Lower leg skin (tissue), 4 donors: ENCODE data around the gene KIF1A. TPM values are rescaled to one million over a fixed set of nuclear protein-coding genes. Genes with fewer than 3 reads are reported as not detected.
A peak's percentile ranks its signal among the peaks of the same experiment; 100 is the strongest.

Experiments
- DNase-seq, 2 donors: peaks; one replicate each; pipeline ENCODE4 v3.0.0-alpha.2; 2019; ENCODE audit warnings: low spot score in 2 of 2
- H3K4me3 ChIP-seq: fragments of 200-600 bp; sonication (generic); 2 replicates; pipeline ENCODE4 v1.5.1; 2017; ENCODE audit warnings: mild to moderate bottlenecking, low read depth; ENCODE audit not compliant: poor library complexity, severe bottlenecking
- POLR2A ChIP-seq, 2 donors: fragments of 450-650 bp; IDR thresholded peaks; one replicate each; pipeline ENCODE4 v1.6.1; 2016 to 2017; ENCODE audit warnings: antibody characterized with exemption in 2 of 2, mild to moderate bottlenecking in 1 of 2, moderate library complexity in 1 of 2
- WGBS, 2 donors: methylation state at CpG; one replicate each; pipeline ENCODE4 v1.1.5; 2018; 5-methylcytosine and 5-hydroxymethylcytosine counted together
- intact Hi-C: fragments of 100-400 bp; cut with DNase I; formaldehyde crosslinking; loops from one replicate; pipeline ENCODE4 v1.15.0; 2023; ENCODE audit warnings: low total_unique reads
- total RNA-seq, 4 donors: library from RNA; depleted of rRNA; stranded (reverse); fragments of >200 nt; gene quantifications; one replicate each; pipeline ENCODE4 v1.1.0, GENCODE V29; 2016
- TF ChIP-seq, protein P1 (sequence below), 3 donors: fragments of 450-650 bp; IDR thresholded peaks; one replicate each; pipeline ENCODE4 v1.5.1; 2016; ENCODE audit warnings: antibody characterized with exemption in 3 of 3, mild to moderate bottlenecking in 3 of 3, moderate library complexity in 2 of 3

The KIF1A gene
- total RNA-seq, 4 donors from 2014 or later: 0.76 to 4.3 (median 3.0) TPM

DNA sequence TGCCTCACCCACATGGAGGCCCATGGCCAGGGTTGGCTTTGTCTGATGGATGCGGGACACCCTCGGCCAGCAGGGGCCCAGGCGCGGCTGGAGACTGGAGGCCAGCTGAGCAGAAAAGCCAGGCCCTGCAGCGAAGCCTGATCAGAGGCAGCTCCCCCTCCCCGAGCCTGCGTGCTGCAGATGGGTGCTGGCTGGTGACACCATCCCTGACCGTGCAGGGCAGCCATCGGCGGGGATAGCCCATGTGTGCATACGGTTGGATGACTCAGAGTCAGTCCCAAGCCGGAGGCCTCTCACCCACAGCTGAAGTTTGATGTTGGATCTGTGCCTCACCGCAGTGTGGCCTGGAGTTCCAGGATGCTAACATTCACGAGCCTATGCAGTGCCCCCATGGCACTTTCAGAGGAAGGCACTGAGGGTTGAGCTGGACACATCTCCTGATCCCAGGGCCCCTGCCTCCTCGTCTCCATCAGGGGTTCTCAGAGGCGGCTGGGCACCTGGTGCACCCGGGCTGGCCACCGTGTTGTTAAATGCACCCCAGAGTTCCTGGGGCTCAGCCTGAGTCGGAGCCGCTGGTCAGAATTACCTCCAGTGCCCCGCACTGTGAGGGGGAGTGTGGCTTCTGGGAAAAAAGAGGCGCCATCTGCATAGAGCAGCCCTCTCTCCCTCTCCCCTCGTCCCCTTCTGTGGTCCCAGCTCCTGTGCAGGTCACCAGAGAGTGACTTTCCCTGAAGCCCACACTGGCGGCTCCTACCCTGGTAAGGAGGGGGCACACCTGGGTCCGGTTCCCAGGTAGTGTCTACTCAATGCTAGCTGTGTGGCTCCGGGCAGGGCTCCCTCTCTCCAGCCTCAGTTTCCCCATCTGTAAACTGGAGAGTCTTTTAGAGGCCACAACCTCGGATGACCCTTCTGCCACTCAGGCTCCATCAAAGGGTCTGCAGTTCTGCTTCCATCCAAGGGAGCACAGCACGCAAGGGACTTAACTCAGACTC is 19.4 kb upstream of the KIF1A start:
- intact Hi-C loops: loop anchor here (10.0 kb wide), 1 partner anchor 325 kb away; no protein-coding TSS in a partner anchor
- no peak overlapping the region for H3K4me3 ChIP-seq
- no peak for TF ChIP-seq POLR2A (IDR thresholded peaks at IDR 0.05)
- TF ChIP-seq, protein P1, sequence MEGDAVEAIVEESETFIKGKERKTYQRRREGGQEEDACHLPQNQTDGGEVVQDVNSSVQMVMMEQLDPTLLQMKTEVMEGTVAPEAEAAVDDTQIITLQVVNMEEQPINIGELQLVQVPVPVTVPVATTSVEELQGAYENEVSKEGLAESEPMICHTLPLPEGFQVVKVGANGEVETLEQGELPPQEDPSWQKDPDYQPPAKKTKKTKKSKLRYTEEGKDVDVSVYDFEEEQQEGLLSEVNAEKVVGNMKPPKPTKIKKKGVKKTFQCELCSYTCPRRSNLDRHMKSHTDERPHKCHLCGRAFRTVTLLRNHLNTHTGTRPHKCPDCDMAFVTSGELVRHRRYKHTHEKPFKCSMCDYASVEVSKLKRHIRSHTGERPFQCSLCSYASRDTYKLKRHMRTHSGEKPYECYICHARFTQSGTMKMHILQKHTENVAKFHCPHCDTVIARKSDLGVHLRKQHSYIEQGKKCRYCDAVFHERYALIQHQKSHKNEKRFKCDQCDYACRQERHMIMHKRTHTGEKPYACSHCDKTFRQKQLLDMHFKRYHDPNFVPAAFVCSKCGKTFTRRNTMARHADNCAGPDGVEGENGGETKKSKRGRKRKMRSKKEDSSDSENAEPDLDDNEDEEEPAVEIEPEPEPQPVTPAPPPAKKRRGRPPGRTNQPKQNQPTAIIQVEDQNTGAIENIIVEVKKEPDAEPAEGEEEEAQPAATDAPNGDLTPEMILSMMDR (IDR thresholded peaks at IDR 0.05): no peak
- 86 to 88% methylated on average over 14 to 23 of the region's 28 CpGs for WGBS, 2 donors
- peak in 1 of 2 donors; percentile 70 for DNase-seq

DNA sequence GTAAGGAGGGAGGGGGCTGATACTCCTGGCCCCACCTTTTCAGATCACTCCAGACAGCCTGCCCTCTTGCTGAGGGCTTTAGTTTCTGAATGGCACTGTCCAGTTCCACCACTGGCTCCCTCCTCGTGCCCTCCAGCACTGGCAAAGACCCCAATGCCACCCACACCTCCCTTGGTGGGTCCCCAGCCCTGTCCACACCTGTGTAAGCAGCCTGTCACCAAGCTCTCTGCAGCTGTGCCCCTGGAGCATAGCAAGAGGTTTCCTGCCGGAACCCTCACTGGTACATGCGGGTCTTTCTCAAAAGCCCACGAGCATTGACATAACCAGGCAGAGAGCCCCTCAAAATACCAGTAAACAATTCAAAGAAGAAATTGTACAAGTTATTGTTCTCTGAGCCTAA is 17.6 kb upstream of the KIF1A start:
- TF ChIP-seq, protein P1 (IDR thresholded peaks at IDR 0.05): no peak
- TF ChIP-seq POLR2A (IDR thresholded peaks at IDR 0.05): no peak
- intact Hi-C loops: loop anchor here (10.0 kb wide), 1 partner anchor 323 kb away; no protein-coding TSS in a partner anchor
- no peak for DNase-seq
- no peak overlapping the region for H3K4me3 ChIP-seq
- WGBS, 2 donors: 70 to 81% methylated on average over 3 to 4 of the region's 4 CpGs

DNA sequence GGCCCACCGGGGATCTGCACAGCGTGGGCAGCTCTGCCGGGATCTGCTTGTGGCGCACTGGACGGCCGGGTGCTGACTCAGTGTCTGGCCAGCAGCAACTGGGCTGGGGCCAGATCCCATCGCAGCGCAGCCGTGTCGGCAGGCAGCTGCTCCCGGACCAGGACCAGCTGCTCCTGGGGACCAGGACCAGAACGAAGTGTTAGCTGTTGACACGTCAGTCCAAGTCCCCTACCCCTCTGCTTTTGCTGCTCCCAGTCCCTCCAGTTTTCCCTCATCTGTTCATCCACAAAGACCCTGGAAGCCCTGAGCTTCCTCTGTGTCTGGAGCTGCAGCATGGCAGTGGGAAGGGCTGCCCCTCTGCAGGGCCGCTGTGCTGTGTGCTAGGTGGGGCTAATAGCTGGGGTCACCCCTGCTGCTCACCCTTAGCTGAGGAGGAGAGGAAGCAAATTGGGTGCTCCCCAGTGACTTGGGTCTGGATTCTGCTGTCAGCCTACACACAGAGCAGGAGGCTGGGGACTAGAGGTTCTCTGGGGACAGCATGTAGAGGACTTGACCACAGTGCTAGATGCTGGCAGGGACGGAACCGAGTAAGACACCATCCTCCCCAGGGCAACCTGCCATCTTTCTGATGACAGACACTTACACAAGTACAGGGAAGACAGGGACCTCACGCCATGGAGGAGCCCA is 16.9 kb upstream of the KIF1A start:
- peak in 1 of 2 donors; percentile 84 for DNase-seq
- intact Hi-C loops: loop anchor here (10.0 kb wide), 1 partner anchor 322 kb away; no protein-coding TSS in a partner anchor
- WGBS, 2 donors: 58 to 65% methylated on average over 11 to 17 of the region's 17 CpGs
- TF ChIP-seq, protein P1 (IDR thresholded peaks at IDR 0.05): no peak
- TF ChIP-seq POLR2A (IDR thresholded peaks at IDR 0.05): no peak
- H3K4me3 ChIP-seq: no peak overlapping the region

DNA sequence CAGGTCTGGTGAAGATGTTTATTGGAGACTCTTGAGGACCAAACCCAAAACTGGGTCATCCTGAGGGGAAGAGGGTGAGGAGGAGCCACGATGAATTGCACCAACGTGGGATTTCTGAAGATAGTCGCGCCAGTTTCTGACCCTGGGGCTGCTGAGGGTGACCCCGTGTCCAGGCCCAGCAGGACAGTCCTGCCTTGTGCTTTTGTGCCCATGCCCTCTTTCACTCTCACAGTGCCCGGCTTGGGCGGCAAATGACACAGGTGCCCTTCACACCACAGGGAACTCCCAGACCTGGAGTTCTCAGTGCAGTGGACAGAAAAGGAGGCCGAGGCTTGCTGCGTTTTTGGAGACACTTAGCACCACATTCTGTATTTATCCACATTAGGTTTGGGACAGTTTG is 15.5 kb upstream of the KIF1A start:
- no peak for DNase-seq
- TF ChIP-seq, protein P1 (IDR thresholded peaks at IDR 0.05): no peak
- no peak for TF ChIP-seq POLR2A (IDR thresholded peaks at IDR 0.05)
- no peak overlapping the region for H3K4me3 ChIP-seq
- intact Hi-C loops: loop anchor here (10.0 kb wide), 1 partner anchor 321 kb away; no protein-coding TSS in a partner anchor
- 68 to 87% methylated on average over 8 to 9 of the region's 9 CpGs for WGBS, 2 donors

DNA sequence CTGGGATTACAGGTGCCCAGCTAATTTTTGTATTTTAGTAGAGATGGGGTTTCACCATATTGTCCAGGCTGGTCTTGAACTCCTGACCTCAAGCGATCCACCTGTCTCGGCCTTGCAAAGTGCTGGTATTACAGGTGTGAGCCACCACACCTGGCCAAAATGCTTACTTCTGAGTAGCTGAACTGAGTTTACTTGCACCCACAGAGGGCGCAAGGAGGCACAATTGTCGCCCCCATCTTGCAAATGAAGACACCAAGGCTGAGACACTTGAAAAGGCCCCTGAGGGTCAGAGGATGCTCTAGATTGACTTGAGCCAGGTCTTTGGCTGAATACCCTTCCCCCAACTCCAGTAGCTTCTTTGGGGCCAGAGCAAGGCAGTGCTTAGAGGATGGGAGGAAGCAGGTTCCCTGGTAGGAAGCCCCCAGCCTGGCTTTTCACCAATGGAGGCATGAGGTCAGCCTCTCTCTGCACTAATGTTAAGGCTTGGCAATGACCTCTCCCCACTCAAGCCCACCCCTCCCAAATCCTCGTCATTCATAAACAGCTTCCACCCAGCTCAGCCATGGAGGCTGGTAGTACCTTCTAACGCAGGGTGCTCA is 14.5 kb upstream of the KIF1A start:
- 73 to 77% methylated on average over 6 of the region's 6 CpGs for WGBS, 2 donors
- intact Hi-C loops: loop anchor here (10.0 kb wide), 1 partner anchor 320 kb away; no protein-coding TSS in a partner anchor
- no peak for DNase-seq
- H3K4me3 ChIP-seq: no peak overlapping the region
- no peak for TF ChIP-seq POLR2A (IDR thresholded peaks at IDR 0.05)
- TF ChIP-seq, protein P1 (IDR thresholded peaks at IDR 0.05): no peak
